Inflammatory macrophage treated with lipopolysaccharide for 1 hour (primary cell): ENCODE results near the gene SNX20.
A peak's percentile ranks its signal among the peaks of the same experiment; 100 is the strongest.

Experiments used
- DNase-seq, 2 donors: peaks; one replicate each; pipeline ENCODE4 v3.0.0-alpha.2; 2020 to 2022

SNX20 gene

GRCh38 chr16:50704245-50704644 is 23.1 kb upstream of the SNX20 start:
- DNase-seq, result no peak

DNA sequence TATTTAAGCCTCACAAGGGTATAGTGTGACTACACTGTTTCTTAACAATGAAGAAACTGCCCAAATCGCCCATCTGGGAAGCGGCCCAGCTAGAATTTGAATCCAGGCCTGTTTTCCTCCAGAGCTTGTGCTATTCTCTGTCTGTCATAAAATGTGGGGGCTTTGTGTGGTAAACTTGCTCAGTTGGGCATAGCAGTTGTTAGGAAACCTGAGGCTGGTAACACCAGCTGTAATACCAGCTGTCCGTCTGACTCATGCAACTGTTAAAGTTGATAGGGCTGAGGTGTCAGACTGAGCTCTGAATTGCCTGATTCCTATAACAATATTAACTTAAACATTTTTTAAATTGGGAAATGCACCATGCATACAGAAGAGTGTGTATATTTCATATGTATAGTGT is 21.6 kb upstream of the SNX20 start:
- DNase-seq, result no peak

DNA sequence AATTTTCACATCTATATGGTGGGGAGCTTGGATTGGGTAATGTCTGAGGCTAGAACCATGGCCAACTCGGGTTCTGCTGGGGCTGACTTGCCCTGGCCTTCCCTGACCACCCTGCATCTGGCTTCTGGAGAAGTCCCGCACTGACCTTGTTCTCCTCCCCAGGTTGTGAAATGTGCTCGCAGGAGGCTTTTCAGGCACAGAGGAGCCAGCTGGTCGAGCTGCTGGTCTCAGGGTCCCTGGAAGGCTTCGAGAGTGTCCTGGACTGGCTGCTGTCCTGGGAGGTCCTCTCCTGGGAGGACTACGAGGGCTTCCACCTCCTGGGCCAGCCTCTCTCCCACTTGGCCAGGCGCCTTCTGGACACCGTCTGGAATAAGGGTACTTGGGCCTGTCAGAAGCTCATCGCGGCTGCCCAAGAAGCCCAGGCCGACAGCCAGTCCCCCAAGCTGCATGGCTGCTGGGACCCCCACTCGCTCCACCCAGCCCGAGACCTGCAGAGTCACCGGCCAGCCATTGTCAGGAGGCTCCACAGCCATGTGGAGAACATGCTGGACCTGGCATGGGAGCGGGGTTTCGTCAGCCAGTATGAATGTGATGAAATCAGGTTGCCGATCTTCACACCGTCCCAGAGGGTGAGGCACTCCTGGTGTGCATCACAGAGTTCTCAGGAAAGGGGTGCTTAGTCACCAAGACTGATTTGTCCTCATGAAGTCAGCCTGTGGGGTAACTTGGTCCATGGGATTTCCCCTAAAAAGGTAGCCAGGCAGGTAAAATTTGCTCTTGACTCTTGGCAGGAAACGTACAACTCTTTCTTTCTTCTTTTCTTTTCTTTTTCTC is 18.4 kb upstream of the SNX20 start:
- DNase-seq, result peak; percentile 49 to 60

DNA sequence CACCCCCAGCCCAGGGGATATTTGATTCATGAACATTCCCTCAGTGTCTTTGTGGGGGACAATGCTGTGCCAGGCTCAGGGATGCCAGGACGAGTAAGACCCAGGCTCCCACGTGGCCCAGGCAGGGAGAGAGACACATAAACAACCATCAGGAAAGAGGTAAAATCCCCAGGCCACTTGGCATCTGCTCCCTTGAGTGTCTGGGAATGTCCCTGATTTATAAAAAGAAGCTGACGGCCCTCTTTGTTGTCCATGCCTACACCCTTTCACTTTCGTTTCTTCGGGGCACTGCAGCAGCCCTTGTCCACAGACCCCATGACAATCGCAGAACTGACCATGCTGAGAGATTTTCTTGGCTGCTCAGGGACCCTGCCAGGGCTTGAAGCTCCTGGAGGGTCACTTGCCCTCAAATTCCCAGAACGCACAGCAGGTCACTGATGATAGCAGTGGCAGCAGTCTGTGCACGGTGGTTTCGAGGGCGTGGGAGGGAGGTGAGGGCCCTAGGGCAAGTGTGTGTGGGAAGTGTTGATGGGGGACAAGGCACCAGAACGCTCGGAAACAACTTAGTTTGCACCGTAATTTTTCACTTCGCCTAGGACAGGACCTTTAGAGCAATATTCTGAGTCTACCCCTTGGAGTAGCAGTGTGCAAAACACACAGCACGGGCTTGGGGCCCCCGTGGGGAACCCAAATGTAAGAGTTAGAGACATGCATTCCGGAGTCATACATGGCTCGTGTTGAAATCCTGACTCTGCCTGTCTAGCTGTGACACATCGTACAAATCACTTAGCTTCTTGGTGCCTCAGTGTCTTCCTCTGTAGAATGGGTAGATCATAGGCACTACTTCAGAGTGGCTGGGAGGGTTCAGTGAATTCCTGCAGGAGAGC is 17.0 kb upstream of the SNX20 start:
- peak; percentile 87 to 95 for DNase-seq

DNA sequence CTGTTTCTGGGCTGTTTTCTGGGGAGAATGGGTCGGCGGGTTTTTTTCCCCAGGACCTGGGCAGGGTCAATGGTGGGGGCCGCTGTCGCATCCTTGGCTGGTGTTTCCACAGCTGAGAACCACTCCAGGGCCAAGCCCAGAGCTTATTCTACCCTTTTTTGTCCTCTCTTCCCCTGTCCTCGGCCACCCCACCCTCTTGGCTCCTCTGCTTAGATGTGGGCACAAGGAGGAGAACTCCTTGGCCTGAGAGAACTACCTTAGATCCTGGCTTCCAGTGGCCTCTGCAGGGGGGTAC is 16.3 kb upstream of the SNX20 start:
- DNase-seq, result no peak

GRCh38 chr16:50696575-50697420 is 15.7 kb upstream of the SNX20 start:
- peak; percentile 88 to 94 for DNase-seq

DNA sequence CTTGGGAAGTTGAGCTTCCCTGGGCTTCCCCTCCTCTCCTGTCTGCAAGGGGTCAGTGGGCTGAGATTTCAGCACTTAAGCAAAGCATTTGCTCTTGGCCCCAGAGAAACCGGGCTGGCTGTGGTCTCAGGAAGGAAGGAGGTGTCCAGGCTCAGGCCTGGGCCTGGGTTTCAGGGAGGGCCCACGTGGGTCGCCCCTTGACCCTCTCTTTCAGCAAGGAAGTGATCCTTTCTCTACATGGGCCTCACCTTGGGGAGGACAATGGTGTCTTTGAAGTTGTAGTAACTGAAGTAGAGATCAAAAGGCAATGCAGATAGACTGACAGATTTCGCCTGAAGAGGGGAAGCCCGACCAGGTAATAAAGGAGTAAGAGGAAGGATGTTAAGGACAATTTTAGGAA is 15.0 kb upstream of the SNX20 start:
- no peak for DNase-seq

- peak; percentile 88 for DNase-seq
Measured at GRCh38 chr16:50695017-50696000, 14.2 kb upstream of the SNX20 start.

GRCh38 chr16:50694206-50694605 is 13.1 kb upstream of the SNX20 start:
- DNase-seq, result no peak

GRCh38 chr16:50692999-50693781 is 12.1 kb upstream of the SNX20 start, which contains the start of gene NOD2:
Gene NOD2 (plus strand): TSS chr16:50693606. CDS start chr16:50699496, 5,890 bp downstream.
- DNase-seq, result no peak

DNA sequence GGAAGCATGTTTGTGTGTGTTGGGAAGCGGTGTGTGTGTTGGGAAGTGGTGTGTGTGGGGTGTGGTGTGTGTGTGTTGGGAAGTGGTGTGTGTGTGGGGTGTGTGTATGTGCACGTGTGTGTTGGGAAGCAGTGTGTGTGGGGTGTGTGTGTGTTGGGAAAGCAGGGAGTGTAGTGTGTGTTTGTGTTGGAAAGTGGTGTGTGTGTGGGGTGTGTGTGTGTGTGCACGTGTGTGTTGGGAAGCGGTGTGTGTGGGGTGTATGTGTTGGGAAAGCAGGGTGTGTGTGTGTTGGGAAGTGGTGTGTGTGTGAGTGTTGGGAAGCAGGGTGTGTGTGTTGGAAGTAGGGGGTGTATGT is 11.5 kb upstream of the SNX20 start:
- DNase-seq, result no peak

GRCh38 chr16:50690177-50690576 is 9.1 kb upstream of the SNX20 start:
- DNase-seq, result no peak

GRCh38 chr16:50688867-50689266 is 7.8 kb upstream of the SNX20 start:
- DNase-seq, result peak; percentile 87

DNA sequence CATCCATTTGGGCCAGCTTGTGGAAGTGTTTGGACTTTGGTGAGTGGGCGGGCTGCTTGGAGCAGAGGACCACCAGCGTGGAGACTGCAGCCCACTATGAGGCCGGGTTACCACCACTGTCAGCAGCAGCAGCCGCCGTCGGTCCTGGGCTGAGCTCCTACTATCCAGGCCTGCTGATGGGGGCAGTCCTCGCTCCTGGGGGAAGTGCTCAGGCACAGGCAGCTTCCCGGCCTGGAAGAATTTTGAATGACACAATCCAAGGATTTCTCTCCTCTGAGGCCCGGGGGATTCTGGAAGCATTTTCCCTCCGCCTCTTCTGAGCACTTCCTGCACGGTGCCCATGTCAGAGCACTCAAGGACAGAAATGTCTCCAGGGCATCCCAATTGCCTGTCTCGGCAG is 7.0 kb upstream of the SNX20 start:
- DNase-seq, result no peak

- peak; percentile 80 to 81 for DNase-seq
Measured at GRCh38 chr16:50685462-50686063, 4.5 kb upstream of the SNX20 start.

- peak; percentile 64 to 76 for DNase-seq
Measured at GRCh38 chr16:50684823-50685461, 3.8 kb upstream of the SNX20 start.

DNA sequence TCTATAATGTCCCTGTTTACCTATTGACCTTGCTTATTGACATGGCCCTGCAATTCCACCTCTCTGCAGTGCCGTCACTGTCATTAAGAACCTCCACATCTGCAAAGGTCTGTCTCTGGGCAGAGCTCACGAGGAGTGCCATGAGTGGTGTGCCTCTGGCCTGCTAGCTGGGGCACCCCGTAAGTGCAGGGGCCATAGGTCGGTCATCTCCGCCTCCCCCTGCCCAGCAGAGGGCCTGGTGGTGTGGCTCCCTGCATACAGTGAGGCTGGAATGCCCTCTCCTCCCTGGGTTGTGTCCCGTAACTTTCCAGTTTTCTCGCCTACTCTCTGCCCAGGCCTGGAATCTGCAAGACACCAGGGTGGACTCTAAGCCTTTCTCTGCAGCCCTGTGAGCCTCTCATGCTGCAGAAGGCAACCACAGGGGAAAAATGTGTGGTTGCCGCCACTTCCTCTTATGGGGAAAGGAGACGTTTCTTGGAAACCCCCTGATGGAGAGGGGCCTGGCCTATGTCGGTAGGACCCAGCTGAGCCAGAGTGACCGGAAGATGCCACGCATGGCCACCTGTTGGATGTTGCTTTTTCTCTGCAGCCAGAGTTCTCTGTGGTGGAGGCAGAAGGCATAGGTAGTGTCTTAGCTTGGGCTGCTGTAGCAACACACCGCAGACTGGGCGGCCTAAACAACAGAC is 2.7 kb upstream of the SNX20 start:
- peak; percentile 87 to 92 for DNase-seq

DNA sequence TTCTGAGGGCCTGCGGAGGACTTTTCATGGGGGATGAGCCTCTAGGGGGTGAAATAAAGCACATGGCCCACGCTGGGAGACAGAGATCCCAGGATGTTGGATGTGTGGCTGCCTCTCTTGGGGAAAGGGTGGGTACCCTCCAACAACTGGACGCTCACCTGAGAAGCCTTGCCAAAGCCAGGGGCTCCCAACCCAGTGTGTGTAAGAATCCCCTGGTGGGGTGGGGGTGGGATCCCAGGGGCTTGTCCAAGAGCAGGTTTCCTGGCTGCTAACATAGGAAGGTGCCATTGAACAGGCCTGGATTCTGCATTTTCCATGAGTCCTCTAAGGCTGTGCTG is 587 bp downstream of the SNX20 start:
- DNase-seq, result no peak

DNA sequence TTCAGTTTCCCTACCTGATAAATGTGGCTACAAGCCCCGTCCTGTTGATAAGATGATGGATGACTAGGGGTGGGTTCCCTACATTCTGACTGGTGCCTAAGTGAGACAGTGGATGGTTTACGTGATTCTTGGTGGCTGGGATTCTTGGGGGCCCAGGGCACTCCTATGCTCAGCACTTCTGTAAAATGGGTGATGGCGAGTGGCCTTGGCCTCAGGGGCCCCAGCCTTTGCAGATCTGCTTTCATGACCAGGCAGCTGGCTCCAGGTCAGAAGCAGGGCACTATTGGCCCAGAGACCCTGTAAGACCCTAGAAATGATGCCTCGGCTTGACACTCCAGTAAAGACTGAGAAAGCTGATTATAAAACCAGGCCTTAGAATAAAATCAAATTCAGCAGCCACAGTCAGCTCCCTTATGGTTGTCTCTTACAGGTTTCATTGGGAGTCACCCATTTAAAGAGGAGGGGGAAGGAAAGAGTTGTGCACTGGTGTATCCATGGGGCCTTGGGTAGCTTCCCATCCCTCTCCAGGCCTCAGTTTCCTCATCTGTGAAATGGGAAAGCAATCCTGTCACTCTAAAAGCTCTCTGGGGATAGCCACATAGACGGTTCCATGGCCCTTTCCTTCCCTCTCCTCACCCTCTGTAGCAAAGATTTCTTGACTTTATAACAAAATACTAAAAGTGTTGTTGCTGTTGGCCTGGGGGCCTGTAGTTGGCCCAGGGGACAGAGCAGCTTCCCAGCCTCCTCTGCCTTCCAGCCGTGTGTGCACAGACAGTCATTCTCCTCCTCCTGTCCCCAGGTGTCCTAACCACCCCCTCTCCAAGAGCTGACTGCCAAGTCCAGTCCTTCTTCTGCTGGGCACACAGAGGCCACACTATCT is 1.2 kb downstream of the SNX20 start:
- no peak for DNase-seq
